LNCAP (cell line): Measurements from ENCODE around the gene GALNT13.

Experiments used
- CTCF ChIP-seq: fragments of 450-650 bp; IDR thresholded peaks from 2 replicates; pipeline ENCODE4 v1.5.1; 2017; ENCODE audit warnings: mild to moderate bottlenecking

Gene GALNT13

GRCh38 chr2:154229966-154230365 lies 358.2 kb downstream of the GALNT13 start:
- TF ChIP-seq CTCF, result no peak

GRCh38 chr2:154231021-154231420 lies 359.3 kb downstream of the GALNT13 start:
- no peak for TF ChIP-seq CTCF

- TF ChIP-seq CTCF, result no peak
Observed at GRCh38 chr2:154233231-154233630, 361.5 kb downstream of the GALNT13 start.

GRCh38 chr2:154238252-154238651 lies 366.5 kb downstream of the GALNT13 start:
- TF ChIP-seq CTCF, result no peak

GRCh38 chr2:154240316-154240715 lies 368.6 kb downstream of the GALNT13 start:
- TF ChIP-seq CTCF, result no peak

GRCh38 chr2:154240921-154241379 lies 369.2 kb downstream of the GALNT13 start:
- no peak for TF ChIP-seq CTCF

GRCh38 chr2:154242687-154243086 lies 371.0 kb downstream of the GALNT13 start:
- TF ChIP-seq CTCF, result no peak

GRCh38 chr2:154243685-154244084 lies 372.0 kb downstream of the GALNT13 start:
- TF ChIP-seq CTCF, result no peak
